PC-9 (cell line): ENCODE measurements around the gene GPRIN1.

Source experiments
- CTCF ChIP-seq: fragments of 200-600 bp; sonication (generic); conservative IDR thresholded peaks from 2 replicates; pipeline ENCODE4 v1.6.1; 2017; ENCODE audit warnings: mixed run types, antibody characterized with exemption, mild to moderate bottlenecking, moderate library complexity
- EZH2 ChIP-seq: fragments of 200-600 bp; sonication (generic); IDR thresholded peaks from 2 replicates; pipeline ENCODE4 v1.8.0; 2017; ENCODE audit warnings: antibody characterized with exemption, low read depth

DNA sequence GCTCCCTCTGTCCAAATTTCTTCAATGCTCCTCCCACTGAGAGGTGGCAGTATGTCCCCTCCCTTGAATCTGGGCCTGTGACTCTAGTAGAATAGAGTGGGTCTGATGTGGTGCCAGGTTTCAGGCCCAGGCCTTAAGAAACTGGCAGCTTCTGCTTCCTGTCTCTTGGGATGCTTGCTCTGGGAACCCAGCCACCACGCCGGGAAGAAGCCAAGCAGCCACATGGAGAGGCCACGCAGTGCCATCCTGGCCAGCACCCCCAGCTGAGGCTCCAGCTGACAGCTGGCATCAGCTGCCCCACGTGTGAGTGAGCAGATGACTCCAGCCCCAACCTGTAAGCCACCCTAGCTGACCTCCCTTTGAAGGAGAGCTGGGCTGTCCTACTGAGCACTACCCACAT lies 30.0 kb upstream of the GPRIN1 start:
- TF ChIP-seq CTCF (no peak), EZH2 (no peak)
